Ishikawa (cell line): ENCODE data around the gene TPD52L2.

Experiments used
- CREB1 ChIP-seq: IDR thresholded peaks from 2 replicates; pipeline ENCODE4 v1.6.1; 2012; ENCODE audit warnings: low read depth
- FOXM1 ChIP-seq: IDR thresholded peaks from 2 replicates; pipeline ENCODE4 v1.6.1; 2012; ENCODE audit warnings: low read depth, borderline replicate concordance
- TCF12 ChIP-seq: IDR thresholded peaks from 2 replicates; pipeline ENCODE4 v1.6.1; 2012; ENCODE audit warnings: low read depth
- TF ChIP-seq, protein P1 (sequence below): IDR thresholded peaks from 2 replicates; pipeline ENCODE4 v1.6.1; 2012
- TF ChIP-seq, protein P2 (sequence below): IDR thresholded peaks from 2 replicates; pipeline ENCODE4 v1.6.1; 2012; ENCODE audit warnings: low read depth, mild to moderate bottlenecking
- TF ChIP-seq, protein P3 (sequence below): IDR thresholded peaks from 2 replicates; pipeline ENCODE4 v1.6.1; 2012

DNA sequence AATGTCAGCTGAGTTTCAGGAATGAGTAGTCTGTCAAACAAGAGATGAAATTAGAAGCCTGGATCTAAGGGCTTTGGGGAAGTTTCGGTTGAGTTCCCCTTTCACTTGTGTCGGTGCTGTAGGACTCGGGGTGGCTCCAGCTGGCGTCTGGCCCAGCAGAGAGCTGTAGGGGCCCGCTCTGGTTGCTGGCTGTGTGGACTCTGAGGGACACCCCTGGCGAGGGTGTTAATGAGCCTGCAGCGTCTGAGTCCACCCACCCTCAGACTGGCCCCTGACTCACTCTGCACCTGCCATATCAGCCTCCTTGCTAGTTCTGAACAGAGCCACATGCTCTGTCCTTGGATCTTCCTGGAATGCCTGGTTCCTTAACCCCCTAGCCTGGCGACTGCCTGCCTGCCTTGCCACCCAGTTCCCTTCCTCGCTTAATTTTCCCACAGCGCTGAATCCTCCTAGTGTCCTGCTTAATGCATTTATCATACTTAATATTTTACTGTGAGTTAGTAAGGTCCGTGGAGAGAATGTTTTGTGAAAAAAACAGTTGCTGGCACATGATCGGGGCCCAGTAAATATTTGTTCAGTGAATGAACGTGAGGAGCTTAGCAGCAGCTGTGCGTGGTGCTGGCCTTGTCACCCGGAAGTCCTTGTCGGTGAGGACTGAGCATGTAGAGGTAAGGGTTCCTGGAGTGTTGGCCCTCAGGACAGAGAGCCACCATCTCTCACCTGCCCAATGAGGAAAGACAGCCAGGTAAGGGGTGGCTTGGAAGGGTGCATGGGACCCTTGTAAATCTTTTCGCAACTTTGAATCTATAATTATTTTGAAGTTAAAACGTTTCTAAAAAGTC lies 31.4 kb downstream of the TPD52L2 start:
- TF ChIP-seq, protein P1, sequence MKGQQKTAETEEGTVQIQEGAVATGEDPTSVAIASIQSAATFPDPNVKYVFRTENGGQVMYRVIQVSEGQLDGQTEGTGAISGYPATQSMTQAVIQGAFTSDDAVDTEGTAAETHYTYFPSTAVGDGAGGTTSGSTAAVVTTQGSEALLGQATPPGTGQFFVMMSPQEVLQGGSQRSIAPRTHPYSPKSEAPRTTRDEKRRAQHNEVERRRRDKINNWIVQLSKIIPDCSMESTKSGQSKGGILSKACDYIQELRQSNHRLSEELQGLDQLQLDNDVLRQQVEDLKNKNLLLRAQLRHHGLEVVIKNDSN, result no peak
- no peak for TF ChIP-seq TCF12
- no peak for TF ChIP-seq CREB1
- TF ChIP-seq, protein P2, sequence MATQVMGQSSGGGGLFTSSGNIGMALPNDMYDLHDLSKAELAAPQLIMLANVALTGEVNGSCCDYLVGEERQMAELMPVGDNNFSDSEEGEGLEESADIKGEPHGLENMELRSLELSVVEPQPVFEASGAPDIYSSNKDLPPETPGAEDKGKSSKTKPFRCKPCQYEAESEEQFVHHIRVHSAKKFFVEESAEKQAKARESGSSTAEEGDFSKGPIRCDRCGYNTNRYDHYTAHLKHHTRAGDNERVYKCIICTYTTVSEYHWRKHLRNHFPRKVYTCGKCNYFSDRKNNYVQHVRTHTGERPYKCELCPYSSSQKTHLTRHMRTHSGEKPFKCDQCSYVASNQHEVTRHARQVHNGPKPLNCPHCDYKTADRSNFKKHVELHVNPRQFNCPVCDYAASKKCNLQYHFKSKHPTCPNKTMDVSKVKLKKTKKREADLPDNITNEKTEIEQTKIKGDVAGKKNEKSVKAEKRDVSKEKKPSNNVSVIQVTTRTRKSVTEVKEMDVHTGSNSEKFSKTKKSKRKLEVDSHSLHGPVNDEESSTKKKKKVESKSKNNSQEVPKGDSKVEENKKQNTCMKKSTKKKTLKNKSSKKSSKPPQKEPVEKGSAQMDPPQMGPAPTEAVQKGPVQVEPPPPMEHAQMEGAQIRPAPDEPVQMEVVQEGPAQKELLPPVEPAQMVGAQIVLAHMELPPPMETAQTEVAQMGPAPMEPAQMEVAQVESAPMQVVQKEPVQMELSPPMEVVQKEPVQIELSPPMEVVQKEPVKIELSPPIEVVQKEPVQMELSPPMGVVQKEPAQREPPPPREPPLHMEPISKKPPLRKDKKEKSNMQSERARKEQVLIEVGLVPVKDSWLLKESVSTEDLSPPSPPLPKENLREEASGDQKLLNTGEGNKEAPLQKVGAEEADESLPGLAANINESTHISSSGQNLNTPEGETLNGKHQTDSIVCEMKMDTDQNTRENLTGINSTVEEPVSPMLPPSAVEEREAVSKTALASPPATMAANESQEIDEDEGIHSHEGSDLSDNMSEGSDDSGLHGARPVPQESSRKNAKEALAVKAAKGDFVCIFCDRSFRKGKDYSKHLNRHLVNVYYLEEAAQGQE, result no peak
- TF ChIP-seq, protein P3, sequence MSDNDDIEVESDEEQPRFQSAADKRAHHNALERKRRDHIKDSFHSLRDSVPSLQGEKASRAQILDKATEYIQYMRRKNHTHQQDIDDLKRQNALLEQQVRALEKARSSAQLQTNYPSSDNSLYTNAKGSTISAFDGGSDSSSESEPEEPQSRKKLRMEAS, result no peak
- no peak for TF ChIP-seq FOXM1
